GM12891 (cell line): Measurements from ENCODE around the gene PMM1.

ENCODE experiments used
- POLR2A ChIP-seq: IDR thresholded peaks from 2 replicates; pipeline ENCODE4 v1.6.1; 2011; ENCODE audit warnings: low read depth, low read length, control low read depth
- POLR2AphosphoS5 ChIP-seq: IDR thresholded peaks from 2 replicates; pipeline ENCODE4 v1.6.1; 2011; ENCODE audit warnings: low read depth, low read length, control low read depth

GRCh38 chr22:41563051-41563711 lies 26.5 kb downstream of the PMM1 start:
- no peak for TF ChIP-seq POLR2AphosphoS5
- TF ChIP-seq POLR2A: no peak
